SK-N-SH (cell line): Measurements from ENCODE around the gene IGLON5.

ENCODE experiments used
- CTCF ChIP-seq: fragments of 200-600 bp; sonication (generic); IDR thresholded peaks from 2 replicates; pipeline ENCODE4 v1.6.1; 2017; ENCODE audit warnings: antibody characterized with exemption, mild to moderate bottlenecking, moderate library complexity
- EP300 ChIP-seq, 2 experiments: IDR thresholded peaks; 2 replicates each; pipeline versions ENCODE4 v1.4.0 to v1.6.1; 2012; ENCODE audit warnings: borderline replicate concordance in 1 of 2, low read depth in 1 of 2, low read length in 1 of 2
- POLR2AphosphoS5 ChIP-seq: IDR thresholded peaks from 2 replicates; pipeline ENCODE4 v1.6.1; 2012; ENCODE audit warnings: low read depth, low read length
- SMC3 ChIP-seq: IDR thresholded peaks from 2 replicates; pipeline ENCODE4 v1.6.1; 2012; ENCODE audit warnings: low read depth, low read length, improper control_type of control experiment

- TF ChIP-seq EP300 (IDR thresholded peaks at IDR 0.05; ENCODE audit: borderline replicate concordance in 1 of 2, low read depth in 1 of 2, low read length in 1 of 2) (no peak), POLR2AphosphoS5 (no peak), CTCF (no peak), SMC3 (no peak)
Observed at GRCh38 chr19:51346742-51347141, 35.3 kb downstream of the IGLON5 start.
